A673 (cell line): Measurements from ENCODE around the gene INPP4A. TPM values are rescaled to one million over a fixed set of nuclear protein-coding genes. Genes with fewer than 3 reads are reported as not detected.

ENCODE experiments used
- BruUV-seq: library from RNA; stranded (reverse); fragments of 400-500 nt; replicated peaks from 2 replicates; lab custom pipeline; 2021; lab: Mats Ljungman, UMichigan
- CTCF ChIA-PET: fragments of 300-600 bp; sonication (Branson Sonifier 250); formaldehyde crosslinking; loops from one replicate; lab custom pipeline; 2022; ENCODE audit warnings: antibody characterized with exemption; lab: Charles Lee
- POLR2A ChIA-PET: fragments of 300-600 bp; sonication (Branson Sonifier 250); formaldehyde crosslinking; loops from one replicate; lab custom pipeline; 2022; ENCODE audit warnings: antibody characterized with exemption; ENCODE audit not compliant: low non-redundant PET; lab: Charles Lee
- DNase-seq: peaks from one replicate; pipeline ENCODE4 v3.0.0-alpha.2; 2015; ENCODE audit warnings: low spot score
- H3K27ac ChIP-seq: fragments of 200-600 bp; sonication (generic); 2 replicates; pipeline ENCODE4 v1.5.1; 2016; ENCODE audit warnings: mixed run types, low read depth, mild to moderate bottlenecking, mixed read lengths, antibody characterized with exemption, low read length; ENCODE audit not compliant: poor library complexity, severe bottlenecking
- H3K27me3 ChIP-seq: fragments of 200-600 bp; sonication (generic); replicated peaks from 2 replicates; pipeline ENCODE4 v1.6.1; 2017; ENCODE audit warnings: mixed run types, low read depth, mild to moderate bottlenecking, mixed read lengths, antibody characterized with exemption, low read length; ENCODE audit not compliant: insufficient read depth, poor library complexity
- H3K36me3 ChIP-seq: fragments of 200-600 bp; sonication (generic); 2 replicates; pipeline ENCODE4 v1.6.1; 2016; ENCODE audit warnings: mixed run types, mild to moderate bottlenecking, mixed read lengths, antibody characterized with exemption, low read length; ENCODE audit not compliant: insufficient read depth, poor library complexity, severe bottlenecking
- H3K4me1 ChIP-seq: fragments of 200-600 bp; sonication (generic); 2 replicates; pipeline ENCODE4 v1.6.1; 2017; ENCODE audit warnings: mixed run types, mild to moderate bottlenecking, mixed read lengths, antibody characterized with exemption, low read length; ENCODE audit not compliant: insufficient read depth, poor library complexity, severe bottlenecking
- H3K4me3 ChIP-seq: fragments of 200-600 bp; sonication (generic); 2 replicates; pipeline ENCODE4 v1.5.1; 2016; ENCODE audit warnings: low read depth, mixed run types, mild to moderate bottlenecking, mixed read lengths, low read length; ENCODE audit not compliant: poor library complexity, severe bottlenecking
- H3K9me3 ChIP-seq: fragments of 200-600 bp; sonication (generic); 2 replicates; pipeline ENCODE4 v1.6.1; 2016; ENCODE audit warnings: mixed run types, low read depth, mild to moderate bottlenecking, mixed read lengths, antibody characterized with exemption, low read length; ENCODE audit not compliant: poor library complexity, severe bottlenecking
- CTCF ChIP-seq: fragments of 300-800, 200-600 bp; sonication (generic); conservative IDR thresholded peaks from 2 replicates; pipeline ENCODE4 v1.5.1; 2017; ENCODE audit warnings: low read depth, mild to moderate bottlenecking, antibody characterized with exemption, low read length, moderate library complexity, mixed read lengths
- EZH2 ChIP-seq: fragments of 200-600 bp; sonication (generic); IDR thresholded peaks from 2 replicates; pipeline ENCODE4 v1.6.1; 2017; ENCODE audit warnings: borderline replicate concordance, low read depth, mild to moderate bottlenecking, mixed read lengths, antibody characterized with exemption, low read length; ENCODE audit not compliant: poor library complexity, severe bottlenecking
- intact Hi-C: fragments of 100-400 bp; cut with micrococcal nuclease; formaldehyde crosslinking; loops from one replicate; pipeline ENCODE4 v1.10.0; 2022; ENCODE audit not compliant: unreplicated experiment
- total RNA-seq: library from RNA; stranded (reverse); gene quantifications from 2 replicates; pipeline ENCODE4 v1.2.3, GENCODE V29; 2021

Gene INPP4A
- total RNA-seq, 1 experiment from 2014 or later = 33.5 TPM

- H3K36me3 ChIP-seq = no peaks in the 10 kb centered on the region
- TF ChIP-seq EZH2 (no peak), CTCF (no peak)
- H3K27ac ChIP-seq = peak overlapping the region; percentile 58
- peak overlapping the region; percentile 76 for H3K4me3 ChIP-seq
- peak; percentile 37 for DNase-seq
- CTCF ChIA-PET = no interaction called here
- no TSS peak for BruUV-seq
- H3K9me3 ChIP-seq = no peaks in the 10 kb centered on the region
- no peaks in the 10 kb centered on the region for H3K27me3 ChIP-seq
- intact Hi-C loops = loop anchor here (2.0 kb wide), 1 partner anchor 20 kb away; no protein-coding TSS in a partner anchor
- H3K4me1 ChIP-seq = peaks cover 9% of the 10 kb centered on the region
- POLR2A ChIA-PET = no interaction called here
Measured at GRCh38 chr2:98445177-98445682, 572 bp downstream of the INPP4A start.

GRCh38 chr2:98445683-98446581 lies 1.3 kb downstream of the INPP4A start:
- Histone ChIP-seq H3K36me3 (no peaks in the 10 kb centered on the region), H3K4me1 (peaks cover 9% of the 10 kb centered on the region), H3K27me3 (no peaks in the 10 kb centered on the region), H3K9me3 (no peaks in the 10 kb centered on the region), H3K27ac (peak overlapping the region; percentile 58), H3K4me3 (peak overlapping the region; percentile 76)
- BruUV-seq = TSS peak; percentile 24
- no peak for TF ChIP-seq EZH2
- TF ChIP-seq CTCF = no peak
- DNase-seq = no peak
- intact Hi-C loops = loop anchor here (2.0 kb wide), 1 partner anchor 19 kb away; no protein-coding TSS in a partner anchor
- ChIA-PET POLR2A (no interaction called here), CTCF (no interaction called here)

GRCh38 chr2:98446850-98447249 lies 2.2 kb downstream of the INPP4A start:
- ChIA-PET POLR2A (no interaction called here), CTCF (no interaction called here)
- H3K4me1 ChIP-seq = peaks cover 9% of the 10 kb centered on the region
- no peaks in the 10 kb centered on the region for H3K36me3 ChIP-seq
- no peaks in the 10 kb centered on the region for H3K27me3 ChIP-seq
- no peak for TF ChIP-seq CTCF
- TF ChIP-seq EZH2 = no peak
- no peak for DNase-seq
- H3K4me3 ChIP-seq = no peak overlapping the region
- H3K27ac ChIP-seq = no peak overlapping the region
- no peaks in the 10 kb centered on the region for H3K9me3 ChIP-seq
- BruUV-seq = no TSS peak
- intact Hi-C loops = no loop called here
